ENCODE results near the gene ARMC12. TPM values are rescaled to one million over a fixed set of nuclear protein-coding genes. Genes with fewer than 3 reads are reported as not detected.

ARMC12 gene
- polyA plus RNA-seq, 1 donor (not counting 4 experiments of a cell fraction or from before 2014, with no cell fraction given): 0.54 TPM

GRCh38 chr6:35723587-35723986 lies 13.2 kb upstream of the ARMC12 start:
- Histone ChIP-seq H3K4me2 (ENCODE audit: control insufficient read depth, extremely low read depth, insufficient read depth, low read depth, low read length) (no peak overlapping the region), H3K36me3 (ENCODE audit: control insufficient read depth in 2 of 2, extremely low read depth in 1 of 2, insufficient read depth in 2 of 2, low read length in 2 of 2) (no peaks in the 10 kb centered on the region), H4K20me1 (ENCODE audit: control insufficient read depth, extremely low read depth, insufficient read depth, low read length) (no peaks in the 10 kb centered on the region), H3K79me2 (ENCODE audit: control insufficient read depth, insufficient read depth, low read length) (no peaks in the 10 kb centered on the region), H3K9ac (ENCODE audit: control insufficient read depth, extremely low read depth, insufficient read depth, low read length) (no peak overlapping the region), H3K4me1 (ENCODE audit: control insufficient read depth, extremely low read depth, insufficient read depth, low read length) (peaks cover 44% of the 10 kb centered on the region), H3K27me3 (ENCODE audit: control insufficient read depth, extremely low read depth, insufficient read depth, low read length) (no peaks in the 10 kb centered on the region), H3K27ac (ENCODE audit: control insufficient read depth, insufficient read depth, low read length) (no peak overlapping the region), H3K9me3 (ENCODE audit: control insufficient read depth, low read depth, low read length) (no peaks in the 10 kb centered on the region), H3K4me3 (ENCODE audit: control insufficient read depth in 2 of 3, extremely low read depth in 1 of 3, insufficient read depth in 2 of 3, low read depth in 1 of 3, low read length in 3 of 3) (no peak overlapping the region), H2AFZ (ENCODE audit: control insufficient read depth, low read length) (no peak overlapping the region), H3K9me1 (ENCODE audit: control insufficient read depth, extremely low read depth, insufficient read depth, low read length) (no peaks in the 10 kb centered on the region)
- DNase-seq (ENCODE audit: low read depth, low spot score): no peak
- no peak for FAIRE-seq
- dilution Hi-C loops (cut with MboI; ENCODE audit: extremely low pct_ligation_motif_present, low sequenced_read_pairs): no loop called here
- TF ChIP-seq EZH2 (IDR thresholded peaks at IDR 0.05; ENCODE audit: low read length) (no peak), CTCF (optimal IDR thresholded peaks at IDR 0.05 in 1 of 3, IDR thresholded peaks at IDR 0.05 in 1 of 3, conservative IDR thresholded peaks at IDR 0.05 in 1 of 3; ENCODE audit: extremely low read depth in 1 of 3, insufficient read depth in 2 of 3, low read length in 3 of 3) (no peak)

GRCh38 chr6:35724059-35724458 lies 12.8 kb upstream of the ARMC12 start:
- Histone ChIP-seq H3K9me3 (ENCODE audit: control insufficient read depth, low read depth, low read length) (no peaks in the 10 kb centered on the region), H3K9ac (ENCODE audit: control insufficient read depth, extremely low read depth, insufficient read depth, low read length) (no peak overlapping the region), H2AFZ (ENCODE audit: control insufficient read depth, low read length) (no peak overlapping the region), H3K4me1 (ENCODE audit: control insufficient read depth, extremely low read depth, insufficient read depth, low read length) (peaks cover 49% of the 10 kb centered on the region), H3K79me2 (ENCODE audit: control insufficient read depth, insufficient read depth, low read length) (no peaks in the 10 kb centered on the region), H3K27ac (ENCODE audit: control insufficient read depth, insufficient read depth, low read length) (no peak overlapping the region), H3K4me3 (ENCODE audit: control insufficient read depth in 2 of 3, extremely low read depth in 1 of 3, insufficient read depth in 2 of 3, low read depth in 1 of 3, low read length in 3 of 3) (no peak overlapping the region), H3K27me3 (ENCODE audit: control insufficient read depth, extremely low read depth, insufficient read depth, low read length) (no peaks in the 10 kb centered on the region), H3K4me2 (ENCODE audit: control insufficient read depth, extremely low read depth, insufficient read depth, low read depth, low read length) (no peak overlapping the region), H4K20me1 (ENCODE audit: control insufficient read depth, extremely low read depth, insufficient read depth, low read length) (no peaks in the 10 kb centered on the region), H3K36me3 (ENCODE audit: control insufficient read depth in 2 of 2, extremely low read depth in 1 of 2, insufficient read depth in 2 of 2, low read length in 2 of 2) (no peaks in the 10 kb centered on the region), H3K9me1 (ENCODE audit: control insufficient read depth, extremely low read depth, insufficient read depth, low read length) (no peaks in the 10 kb centered on the region)
- FAIRE-seq (no peak), DNase-seq (ENCODE audit: low read depth, low spot score) (no peak)
- dilution Hi-C loops (cut with MboI; ENCODE audit: extremely low pct_ligation_motif_present, low sequenced_read_pairs): no loop called here
- TF ChIP-seq CTCF (optimal IDR thresholded peaks at IDR 0.05 in 1 of 3, IDR thresholded peaks at IDR 0.05 in 1 of 3, conservative IDR thresholded peaks at IDR 0.05 in 1 of 3; ENCODE audit: extremely low read depth in 1 of 3, insufficient read depth in 2 of 3, low read length in 3 of 3): no peak
- no peak for TF ChIP-seq EZH2 (IDR thresholded peaks at IDR 0.05; ENCODE audit: low read length)
